Neutrophil (primary cell): Measurements from ENCODE around the gene LARP1.

ENCODE experiments used
- H3K27ac ChIP-seq: fragments of 200-600 bp; sonication (generic); 2 replicates; pipeline ENCODE4 v1.5.1; 2016; ENCODE audit warnings: mild to moderate bottlenecking, moderate library complexity
- H3K27me3 ChIP-seq: fragments of 200-600 bp; sonication (generic); 2 replicates; pipeline ENCODE4 v1.6.0; 2016; ENCODE audit warnings: mild to moderate bottlenecking
- H3K36me3 ChIP-seq: fragments of 200-600 bp; sonication (generic); 2 replicates; pipeline ENCODE4 v1.5.1; 2017
- H3K4me1 ChIP-seq, 2 experiments: fragments of 200-600 bp in 1 of 2; sonication (generic) in 1 of 2; 1 replicate in 1 of 2; 2 replicates in 1 of 2; pipeline versions ENCODE4 v1.5.1 to v1.6.1; 2013 to 2016; ENCODE audit warnings: low read depth in 1 of 2, low read length in 1 of 2, mild to moderate bottlenecking in 1 of 2, moderate library complexity in 1 of 2; ENCODE audit not compliant: control insufficient read depth in 1 of 2, insufficient read depth in 1 of 2
- H3K4me3 ChIP-seq, 2 experiments: fragments of 200-600 bp in 1 of 2; sonication (generic) in 1 of 2; 1 replicate in 1 of 2; 2 replicates in 1 of 2; pipeline ENCODE4 v1.5.1; 2013 to 2016; ENCODE audit warnings: low read depth in 1 of 2, low read length in 1 of 2, mild to moderate bottlenecking in 1 of 2, moderate library complexity in 1 of 2
- H3K9me3 ChIP-seq: fragments of 200-600 bp; sonication (generic); 2 replicates; pipeline ENCODE4 v1.5.1; 2016
- CTCF ChIP-seq: fragments of 200-600 bp; sonication (generic); IDR thresholded peaks from 2 replicates; pipeline ENCODE4 v1.5.1; 2016; ENCODE audit warnings: antibody characterized with exemption

The LARP1 gene

DNA sequence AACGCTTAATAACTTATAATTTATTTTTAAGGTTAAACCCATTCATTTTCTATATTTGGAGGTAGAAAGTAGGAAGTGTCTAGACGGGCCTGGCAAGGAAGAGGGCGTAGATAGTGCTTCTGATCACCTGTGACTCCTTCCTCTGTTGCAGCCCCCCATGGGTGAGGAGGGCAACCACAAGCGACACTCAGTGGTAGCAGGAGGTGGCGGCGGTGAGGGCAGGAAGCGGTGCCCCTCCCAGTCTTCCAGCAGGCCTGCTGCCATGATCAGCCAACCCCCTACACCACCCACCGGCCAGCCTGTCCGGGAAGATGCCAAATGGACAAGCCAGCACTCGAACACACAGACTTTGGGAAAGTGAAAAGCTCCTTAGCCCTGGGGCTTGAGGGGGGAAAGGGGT, 58.6 kb downstream of the LARP1 start:
- Histone ChIP-seq H3K4me1 (peaks cover 4 to 5% of the 10 kb centered on the region in 2 experiments), H3K4me3 (no peak overlapping the region), H3K27ac (no peak overlapping the region), H3K27me3 (no peaks in the 10 kb centered on the region), H3K36me3 (peaks cover 71% of the 10 kb centered on the region), H3K9me3 (no peaks in the 10 kb centered on the region)
- TF ChIP-seq CTCF: no peak

DNA sequence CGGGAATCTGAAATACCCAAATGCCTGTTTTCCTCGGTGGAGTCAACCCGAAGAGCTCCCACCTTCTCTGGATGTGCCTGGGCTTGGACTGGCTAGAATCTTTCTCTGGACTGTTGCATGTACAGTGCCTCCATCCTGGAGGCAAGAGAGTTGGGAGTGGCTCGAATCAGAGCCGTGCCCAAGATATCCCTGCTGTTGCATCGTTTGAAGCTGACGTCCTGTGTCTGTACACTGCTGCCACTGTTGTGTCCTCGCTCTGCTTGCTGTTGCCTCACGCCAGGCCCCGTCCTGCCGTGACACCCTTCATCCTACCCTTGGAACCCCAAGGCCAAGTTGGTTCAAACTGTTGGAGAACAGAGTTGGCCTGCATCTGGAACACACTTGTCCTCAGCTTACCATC, 59.8 kb downstream of the LARP1 start:
- H3K4me3 ChIP-seq: no peak overlapping the region
- no peak for TF ChIP-seq CTCF
- H3K9me3 ChIP-seq: no peaks in the 10 kb centered on the region
- H3K4me1 ChIP-seq: peaks cover 4 to 5% of the 10 kb centered on the region in 2 experiments
- no peaks in the 10 kb centered on the region for H3K27me3 ChIP-seq
- peaks cover 64% of the 10 kb centered on the region for H3K36me3 ChIP-seq
- H3K27ac ChIP-seq: no peak overlapping the region

GRCh38 chr5:154815684-154816247, 60.6 kb downstream of the LARP1 start:
- peaks cover 57% of the 10 kb centered on the region for H3K36me3 ChIP-seq
- no peaks in the 10 kb centered on the region for H3K9me3 ChIP-seq
- peaks cover 4 to 5% of the 10 kb centered on the region in 2 experiments for H3K4me1 ChIP-seq
- no peak overlapping the region for H3K27ac ChIP-seq
- no peak overlapping the region for H3K4me3 ChIP-seq
- H3K27me3 ChIP-seq: no peaks in the 10 kb centered on the region
- TF ChIP-seq CTCF: no peak

- Histone ChIP-seq H3K4me1 (peaks cover 0 to 3% of the 10 kb centered on the region in 2 experiments), H3K27me3 (no peaks in the 10 kb centered on the region), H3K27ac (no peak overlapping the region), H3K4me3 (no peak overlapping the region), H3K9me3 (no peaks in the 10 kb centered on the region), H3K36me3 (peaks cover 48% of the 10 kb centered on the region)
- TF ChIP-seq CTCF: no peak
Measured at GRCh38 chr5:154816891-154817492, 61.8 kb downstream of the LARP1 start.

- Histone ChIP-seq H3K36me3 (peaks cover 45% of the 10 kb centered on the region), H3K4me3 (no peak overlapping the region), H3K9me3 (no peaks in the 10 kb centered on the region), H3K27ac (no peak overlapping the region), H3K27me3 (no peaks in the 10 kb centered on the region), H3K4me1 (no peaks in the 10 kb centered on the region)
- TF ChIP-seq CTCF: no peak
Measured at GRCh38 chr5:154817815-154818214, 62.6 kb downstream of the LARP1 start.
